VCaP (cell line): ENCODE results near the gene ARPP21.

ENCODE experiments used
- H3K27ac ChIP-seq: fragments of 450-650 bp; 2 replicates; pipeline ENCODE4 v1.5.1; 2017
- CTCF ChIP-seq: fragments of 450-650 bp; conservative IDR thresholded peaks from 2 replicates; pipeline ENCODE4 v1.5.1; 2017; ENCODE audit warnings: mild to moderate bottlenecking, moderate library complexity

Gene ARPP21

GRCh38 chr3:35737934-35738706 is 98.8 kb downstream of the ARPP21 start:
- no peak overlapping the region for H3K27ac ChIP-seq
- TF ChIP-seq CTCF: no peak

- TF ChIP-seq CTCF: no peak
- H3K27ac ChIP-seq: no peak overlapping the region
Measured at GRCh38 chr3:35739181-35739809, 100.0 kb downstream of the ARPP21 start.

GRCh38 chr3:35739964-35740527 is 100.7 kb downstream of the ARPP21 start:
- no peak overlapping the region for H3K27ac ChIP-seq
- TF ChIP-seq CTCF: no peak

- no peak overlapping the region for H3K27ac ChIP-seq
- no peak for TF ChIP-seq CTCF
Measured at GRCh38 chr3:35743218-35743617, 103.9 kb downstream of the ARPP21 start.

- H3K27ac ChIP-seq: no peak overlapping the region
- no peak for TF ChIP-seq CTCF
Measured at GRCh38 chr3:35744419-35744818, 105.1 kb downstream of the ARPP21 start.

GRCh38 chr3:35745351-35745750 is 106.0 kb downstream of the ARPP21 start:
- H3K27ac ChIP-seq: no peak overlapping the region
- TF ChIP-seq CTCF: no peak

GRCh38 chr3:35745802-35746484 is 106.6 kb downstream of the ARPP21 start:
- no peak for TF ChIP-seq CTCF
- no peak overlapping the region for H3K27ac ChIP-seq
